D721Med (cell line): ENCODE data around the gene HSD3B1.

Experiments
- DNase-seq: peaks from one replicate; pipeline ENCODE4 v3.0.0; 2011; ENCODE audit warnings: low spot score; ENCODE audit not compliant: insufficient read length
- FAIRE-seq: peaks from 2 replicates; lab custom pipeline; 2011; peaks lifted over from hg19 to GRCh38; lab: Jason Lieb, UNC
- TF ChIP-seq, protein P1 (sequence below): IDR thresholded peaks from 2 replicates; pipeline ENCODE4 v1.5.1; 2012; ENCODE audit warnings: mild to moderate bottlenecking, control low read depth; ENCODE audit not compliant: insufficient read depth; ENCODE audit errors: missing control alignments

The HSD3B1 gene

GRCh38 chr1:119480175-119480574, 26.8 kb upstream of the HSD3B1 start:
- DNase-seq (no peak), FAIRE-seq (no peak)
- TF ChIP-seq, protein P1, sequence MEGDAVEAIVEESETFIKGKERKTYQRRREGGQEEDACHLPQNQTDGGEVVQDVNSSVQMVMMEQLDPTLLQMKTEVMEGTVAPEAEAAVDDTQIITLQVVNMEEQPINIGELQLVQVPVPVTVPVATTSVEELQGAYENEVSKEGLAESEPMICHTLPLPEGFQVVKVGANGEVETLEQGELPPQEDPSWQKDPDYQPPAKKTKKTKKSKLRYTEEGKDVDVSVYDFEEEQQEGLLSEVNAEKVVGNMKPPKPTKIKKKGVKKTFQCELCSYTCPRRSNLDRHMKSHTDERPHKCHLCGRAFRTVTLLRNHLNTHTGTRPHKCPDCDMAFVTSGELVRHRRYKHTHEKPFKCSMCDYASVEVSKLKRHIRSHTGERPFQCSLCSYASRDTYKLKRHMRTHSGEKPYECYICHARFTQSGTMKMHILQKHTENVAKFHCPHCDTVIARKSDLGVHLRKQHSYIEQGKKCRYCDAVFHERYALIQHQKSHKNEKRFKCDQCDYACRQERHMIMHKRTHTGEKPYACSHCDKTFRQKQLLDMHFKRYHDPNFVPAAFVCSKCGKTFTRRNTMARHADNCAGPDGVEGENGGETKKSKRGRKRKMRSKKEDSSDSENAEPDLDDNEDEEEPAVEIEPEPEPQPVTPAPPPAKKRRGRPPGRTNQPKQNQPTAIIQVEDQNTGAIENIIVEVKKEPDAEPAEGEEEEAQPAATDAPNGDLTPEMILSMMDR: no peak

DNA sequence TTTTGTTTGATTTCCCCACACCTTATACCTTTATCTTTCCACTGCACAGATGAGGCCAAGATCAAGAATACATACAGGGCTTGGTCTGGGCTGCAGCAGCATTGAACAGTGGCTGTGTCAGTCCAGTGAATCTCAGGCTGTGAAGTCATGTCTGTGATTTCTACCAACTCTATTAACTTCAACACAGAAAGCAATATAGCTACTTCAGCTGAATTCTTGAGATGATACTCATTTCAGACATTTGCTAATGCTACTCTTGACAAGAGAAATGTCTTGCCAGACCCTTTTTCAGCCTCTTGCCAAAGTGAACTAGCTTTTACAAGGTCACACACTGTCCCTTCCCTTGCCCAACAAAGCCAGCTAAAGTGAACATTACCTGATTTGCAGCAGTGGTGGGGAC, 25.1 kb upstream of the HSD3B1 start:
- no peak for FAIRE-seq
- TF ChIP-seq, protein P1: no peak

DNA sequence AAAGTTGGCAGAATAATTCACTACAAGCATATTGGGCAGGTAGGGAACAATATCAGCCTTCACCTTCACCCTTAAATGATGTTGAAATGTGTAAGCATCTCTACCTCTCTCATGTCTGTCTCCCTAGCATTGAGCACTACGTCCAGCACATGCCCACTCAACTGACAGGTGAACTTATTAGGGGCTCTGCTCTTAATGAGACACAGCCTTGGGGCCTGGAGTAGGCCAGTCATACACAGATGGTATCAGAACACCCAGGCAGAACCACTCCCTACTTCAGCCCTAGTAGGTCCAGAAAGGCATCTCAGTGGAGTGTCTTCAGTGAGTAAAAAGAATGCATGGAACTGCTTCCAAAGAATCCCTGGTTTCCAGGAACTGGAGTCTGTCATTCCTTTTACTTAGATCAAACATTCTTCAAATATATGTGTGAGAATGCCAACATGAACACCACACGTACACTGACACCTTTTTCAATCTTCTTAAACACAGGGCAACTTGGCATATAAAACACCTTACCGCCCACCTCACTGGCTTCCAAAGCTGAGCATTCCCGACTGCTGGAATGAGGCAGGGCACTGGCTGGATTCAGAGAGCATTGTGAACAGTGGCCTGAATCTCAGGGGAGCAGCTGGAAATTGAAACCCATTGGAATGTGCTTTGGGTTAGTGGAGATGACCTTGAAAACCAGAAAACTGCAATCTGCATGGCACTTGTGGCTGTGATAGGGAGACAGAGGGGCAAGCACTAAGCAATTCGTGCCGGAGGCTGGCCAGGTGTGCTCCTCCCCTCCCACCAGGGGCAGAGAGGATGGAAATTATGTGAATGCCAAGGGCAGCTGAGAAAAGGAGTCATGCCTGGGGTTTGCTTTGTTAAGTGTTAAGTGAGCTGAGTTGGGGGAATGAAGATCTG, 24.2 kb upstream of the HSD3B1 start:
- TF ChIP-seq, protein P1: no peak
- DNase-seq (no peak), FAIRE-seq (no peak)

More for the DNA sequence above, 25.1 kb upstream of the HSD3B1 start:
- no peak for DNase-seq

GRCh38 chr1:119483441-119484200, 23.4 kb upstream of the HSD3B1 start:
- TF ChIP-seq, protein P1: no peak
- no peak for DNase-seq
- no peak for FAIRE-seq

DNA sequence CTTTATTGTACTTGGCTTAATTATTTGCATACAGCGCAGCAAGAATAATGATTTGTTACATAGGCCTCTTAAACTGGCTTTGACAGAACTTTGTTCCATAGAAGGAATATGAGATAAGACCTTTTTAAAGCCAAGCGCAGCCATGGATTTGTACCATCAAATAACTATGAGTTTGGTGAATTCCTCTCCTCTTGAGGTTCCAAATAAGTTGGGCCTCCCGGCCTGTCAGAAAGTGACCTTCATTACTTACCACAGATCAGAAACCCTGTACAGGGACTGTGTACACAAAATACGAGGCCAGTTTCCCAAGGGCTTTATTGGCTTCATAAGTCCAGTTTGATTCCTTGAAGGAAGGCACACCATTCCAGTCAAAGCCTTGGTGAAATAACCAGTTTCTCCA, 21.8 kb upstream of the HSD3B1 start:
- TF ChIP-seq, protein P1: no peak
- DNase-seq: no peak
- no peak for FAIRE-seq

DNA sequence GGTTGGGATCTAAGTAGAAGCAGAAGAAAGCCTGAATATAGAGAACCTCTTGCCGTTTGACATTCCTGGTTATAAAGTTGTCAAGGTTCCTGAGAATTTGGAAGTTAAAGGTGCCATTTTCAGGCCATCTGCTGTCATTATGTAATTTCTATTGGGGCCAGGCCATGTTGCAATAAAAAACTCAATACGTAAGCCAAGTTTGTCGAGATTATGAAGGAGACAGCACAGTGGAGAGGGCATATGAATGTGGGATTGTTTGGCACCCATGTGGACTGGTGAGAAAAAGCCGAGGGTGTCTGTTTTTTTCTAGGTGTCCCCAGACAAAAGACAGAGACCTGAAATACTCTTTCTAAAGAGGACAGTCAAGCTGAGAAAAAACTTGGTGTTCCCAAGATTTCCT, 18.8 kb upstream of the HSD3B1 start:
- FAIRE-seq: no peak
- DNase-seq: no peak
- TF ChIP-seq, protein P1: no peak
